ENCODE data around the gene PRKCH. TPM values are rescaled to one million over a fixed set of nuclear protein-coding genes. Genes with fewer than 3 reads are reported as not detected.

Gene PRKCH
- total and polyA plus RNA-seq, 2 donors (not counting 3 experiments of a cell fraction or from before 2014, with no cell fraction given) = 97.7 to 103 TPM

GRCh38 chr14:61386173-61386772 is 64.9 kb downstream of the PRKCH start:
- ChIA-PET POLR2A (no interaction called here), CTCF (no interaction called here)
- H3K4me3 ChIP-seq (replicated peaks in 1 of 3; ENCODE audit: insufficient read depth in 1 of 3, low read depth in 1 of 3, low read length in 3 of 3) = no peak overlapping the region
- no peaks in the 10 kb centered on the region for H3K9me1 ChIP-seq (replicated peaks; ENCODE audit: control insufficient read depth, extremely low read depth, insufficient read depth, low read length)
- no peak overlapping the region for H2AFZ ChIP-seq (ENCODE audit: low read depth, low read length)
- no peak overlapping the region for H3K9ac ChIP-seq (replicated peaks; ENCODE audit: extremely low read depth, insufficient read depth, low read length)
- no peaks in the 10 kb centered on the region for H3K36me3 ChIP-seq (ENCODE audit: control insufficient read depth in 2 of 2, extremely low read depth in 1 of 2, insufficient read depth in 2 of 2, low read length in 2 of 2)
- H3K4me2 ChIP-seq (ENCODE audit: insufficient read depth, low read length) = no peak overlapping the region
- no peak overlapping the region for H3K27ac ChIP-seq (ENCODE audit: insufficient read depth, low read depth, low read length)
- H3K27me3 ChIP-seq (ENCODE audit: control insufficient read depth in 2 of 2, insufficient read depth in 2 of 2, low read length in 2 of 2) = no peaks in the 10 kb centered on the region
- peaks cover 3% of the 10 kb centered on the region for H4K20me1 ChIP-seq (replicated peaks; ENCODE audit: control insufficient read depth, extremely low read depth, insufficient read depth, low read length)
- DNase-seq (ENCODE audit: low read depth, low spot score) (no peak), FAIRE-seq (no peak)
- peaks cover 75% of the 10 kb centered on the region for H3K79me2 ChIP-seq (ENCODE audit: control insufficient read depth, insufficient read depth, low read length)
- TF ChIP-seq POLR2AphosphoS5 (IDR thresholded peaks at IDR 0.05; ENCODE audit: insufficient read depth, low read depth, low read length) = no peak
- TF ChIP-seq EZH2 (IDR thresholded peaks at IDR 0.05; ENCODE audit: borderline replicate concordance, low read depth, low read length, severe bottlenecking) = no peak
- TF ChIP-seq MAX (IDR thresholded peaks at IDR 0.05; ENCODE audit: insufficient read depth, insufficient read length) = no peak
- TF ChIP-seq GATA2 (IDR thresholded peaks at IDR 0.05; ENCODE audit: insufficient read depth, insufficient read length, low read depth, low read length) = no peak
- no peak for TF ChIP-seq JUN (IDR thresholded peaks at IDR 0.05; ENCODE audit: borderline replicate concordance, insufficient read depth, insufficient read length, low read depth)
- no peak for TF ChIP-seq POLR2A (IDR thresholded peaks at IDR 0.05; ENCODE audit: low read depth, low read length)
- no peak for TF ChIP-seq FOS (IDR thresholded peaks at IDR 0.05; ENCODE audit: borderline replicate concordance, insufficient read depth, low read length)
- no peak for TF ChIP-seq CTCF (IDR thresholded peaks at IDR 0.05; ENCODE audit: extremely low read depth in 1 of 2, insufficient read depth in 1 of 2, low read depth in 1 of 2, low read length in 2 of 2)
- no peak for TF ChIP-seq MYC (IDR thresholded peaks at IDR 0.05; ENCODE audit: low read depth, low read length)
- dilution Hi-C loops (cut with MboI; ENCODE audit: extremely low pct_ligation_motif_present, low sequenced_read_pairs) (no loop called here), intact Hi-C loops (cut with micrococcal nuclease) (no loop called here)
- BruUV-seq (replicated peaks) = no TSS peak
- H3K4me1 ChIP-seq (ENCODE audit: control insufficient read depth, extremely low read depth, insufficient read depth, low read length) = peaks cover 29% of the 10 kb centered on the region
- no peaks in the 10 kb centered on the region for H3K9me3 ChIP-seq (replicated peaks; ENCODE audit: control insufficient read depth, insufficient read depth, low read length)
